Small intestine (tissue), 7 donors: ENCODE results near the gene NRXN3. TPM values are rescaled to one million over a fixed set of nuclear protein-coding genes. Genes with fewer than 3 reads are reported as not detected.

Experiments used
- DNase-seq, 2 donors: peaks; one replicate each; pipeline versions ENCODE4 v3.0.0 to v3.0.0-alpha.2; 2013
- FAIRE-seq: peaks from 2 replicates; lab custom pipeline; 2012; peaks lifted over from hg19 to GRCh38; lab: Jason Lieb, UNC
- H3K27ac ChIP-seq, 3 donors: one replicate each; pipeline ENCODE4 v1.5.1; 2013; ENCODE audit warnings: low read length in 2 of 3, mild to moderate bottlenecking in 2 of 3, control low read depth in 1 of 3, inconsistent platforms in 1 of 3, low read depth in 1 of 3, moderate library complexity in 1 of 3
- H3K27me3 ChIP-seq, 3 donors: one replicate each; pipeline ENCODE4 v1.6.1; 2013; ENCODE audit warnings: low read length in 3 of 3, inconsistent platforms in 1 of 3; ENCODE audit not compliant: control insufficient read depth in 3 of 3, insufficient read depth in 3 of 3
- H3K36me3 ChIP-seq, 3 donors: one replicate each; pipeline ENCODE4 v1.6.1; 2013; ENCODE audit warnings: low read length in 3 of 3, inconsistent platforms in 1 of 3, low read depth in 1 of 3, mild to moderate bottlenecking in 1 of 3, moderate library complexity in 1 of 3; ENCODE audit not compliant: control insufficient read depth in 3 of 3, insufficient read depth in 2 of 3
- H3K4me1 ChIP-seq, 3 donors: one replicate each; pipeline ENCODE4 v1.6.1; 2013; ENCODE audit warnings: low read length in 2 of 3, inconsistent platforms in 1 of 3, low read depth in 1 of 3, mild to moderate bottlenecking in 1 of 3, moderate library complexity in 1 of 3; ENCODE audit not compliant: control insufficient read depth in 3 of 3, insufficient read depth in 2 of 3
- H3K4me3 ChIP-seq, 3 donors: one replicate each; pipeline ENCODE4 v1.5.1; 2013; ENCODE audit warnings: low read length in 3 of 3, control low read depth in 1 of 3, inconsistent platforms in 1 of 3, low read depth in 1 of 3, mild to moderate bottlenecking in 1 of 3, moderate library complexity in 1 of 3
- H3K9me3 ChIP-seq, 2 donors: one replicate each; pipeline ENCODE4 v1.6.1; 2013; ENCODE audit warnings: low read depth in 1 of 2, low read length in 1 of 2; ENCODE audit not compliant: control insufficient read depth in 2 of 2, insufficient read depth in 1 of 2
- WGBS, 3 donors: extraction: QIAGEN DNeasy Blood & Tissue Kit; methylation state at CpG; one replicate each; pipeline ENCODE4 v1.1.7; 2013; 5-methylcytosine and 5-hydroxymethylcytosine counted together
- polyA plus RNA-seq, 4 donors: library from polyadenylated mRNA; stranded (reverse) in 3 of 4; unstranded in 1 of 4; fragments of 200-250 nt in 3 of 4; fragments of 120-200 nt in 1 of 4; gene quantifications; one replicate each; pipeline versions ENCODE4 v1.2.1 to v1.2.3, GENCODE V29; 2013
- donor health status: healthy with polysubstance abuse.
- donor health status: control.
- donor health status: control.
- donor health status: Bipolar disorder and iron deficiency.
- donor health status: healthy.

The NRXN3 gene
- polyA plus RNA-seq, 4 donors = 2.3 TPM; not detected in 2

DNA sequence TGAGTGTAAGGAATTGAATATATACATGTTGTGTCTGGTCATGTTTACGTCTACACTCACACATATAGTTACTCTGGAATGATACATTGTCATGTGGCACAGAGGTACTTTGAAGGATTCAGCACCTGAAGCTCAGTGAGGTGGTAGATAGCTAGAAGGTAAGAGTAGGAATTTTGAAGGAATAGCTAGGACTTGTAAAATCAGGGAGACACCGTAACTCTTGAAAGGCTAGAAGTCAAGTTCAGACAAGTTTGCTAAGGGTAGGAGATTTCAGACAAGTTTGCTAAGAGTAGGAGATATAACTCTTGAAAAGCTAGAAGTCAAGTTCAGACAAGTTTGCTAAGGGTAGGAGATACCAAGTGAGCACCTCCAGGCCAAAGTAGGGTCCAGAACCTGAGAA lies 14.0 kb upstream of the NRXN3 start:
- WGBS, 3 donors = 90 to 93% (median 91%) methylated on average over 2 of the region's 2 CpGs
- Histone ChIP-seq H3K27ac (no peak overlapping the region), H3K36me3 (no peaks in the 10 kb centered on the region), H3K4me1 (no peaks in the 10 kb centered on the region), H3K27me3 (no peaks in the 10 kb centered on the region), H3K9me3 (no peaks in the 10 kb centered on the region), H3K4me3 (no peak overlapping the region)
- FAIRE-seq (no peak), DNase-seq (no peak)

DNA sequence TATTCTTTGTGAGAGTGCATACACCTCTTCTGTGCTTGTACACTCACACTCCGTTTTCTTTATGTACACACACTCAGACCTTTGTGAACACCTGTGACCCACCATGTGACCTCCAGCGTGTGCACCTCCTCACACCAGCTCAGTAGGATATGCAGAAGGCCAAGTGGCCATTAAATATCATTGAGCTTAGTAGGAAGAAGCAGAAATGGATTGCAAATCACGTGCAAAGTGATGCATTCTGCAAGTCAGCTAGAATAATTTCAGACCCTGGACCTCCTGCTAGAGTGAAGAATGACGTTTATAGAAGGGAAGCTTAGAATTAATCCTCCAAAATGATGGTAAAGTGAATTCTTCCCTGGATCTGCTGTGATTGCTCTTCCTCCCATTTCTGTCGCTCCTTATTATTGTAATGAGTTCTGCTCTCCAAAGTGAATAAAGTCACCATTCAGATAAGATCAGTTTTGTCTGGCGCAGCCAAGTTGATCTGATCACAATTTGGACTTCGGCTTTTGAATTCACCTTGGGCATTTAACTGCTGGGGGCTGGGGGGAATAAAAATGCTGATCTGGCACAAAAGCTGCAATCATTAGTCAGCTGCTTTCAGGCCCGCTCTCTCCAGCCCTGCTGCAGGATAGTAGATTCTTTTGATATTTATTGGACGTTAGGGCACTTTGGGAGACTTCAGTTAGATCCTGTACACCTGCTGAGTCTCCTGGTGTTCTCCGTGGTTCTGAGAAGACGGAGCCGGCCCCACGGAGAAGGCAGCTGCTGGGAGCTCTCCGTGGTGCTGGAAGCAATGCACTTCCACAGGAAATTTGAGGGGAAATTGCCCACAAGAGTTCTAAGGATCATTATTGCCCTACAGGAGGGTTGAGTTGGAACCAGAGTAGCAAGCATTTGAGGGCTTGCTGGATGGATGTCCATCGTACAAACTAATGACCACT lies 12.4 kb upstream of the NRXN3 start:
- H3K4me1 ChIP-seq = no peaks in the 10 kb centered on the region
- no peak overlapping the region for H3K27ac ChIP-seq
- no peaks in the 10 kb centered on the region for H3K9me3 ChIP-seq
- H3K36me3 ChIP-seq = no peaks in the 10 kb centered on the region
- no peak for FAIRE-seq
- DNase-seq = peak in 1 of 2 donors; percentile 32
- no peak overlapping the region for H3K4me3 ChIP-seq
- WGBS, 3 donors = 36 to 41% (median 37%) methylated on average over 15 of the region's 15 CpGs
- H3K27me3 ChIP-seq = no peaks in the 10 kb centered on the region

DNA sequence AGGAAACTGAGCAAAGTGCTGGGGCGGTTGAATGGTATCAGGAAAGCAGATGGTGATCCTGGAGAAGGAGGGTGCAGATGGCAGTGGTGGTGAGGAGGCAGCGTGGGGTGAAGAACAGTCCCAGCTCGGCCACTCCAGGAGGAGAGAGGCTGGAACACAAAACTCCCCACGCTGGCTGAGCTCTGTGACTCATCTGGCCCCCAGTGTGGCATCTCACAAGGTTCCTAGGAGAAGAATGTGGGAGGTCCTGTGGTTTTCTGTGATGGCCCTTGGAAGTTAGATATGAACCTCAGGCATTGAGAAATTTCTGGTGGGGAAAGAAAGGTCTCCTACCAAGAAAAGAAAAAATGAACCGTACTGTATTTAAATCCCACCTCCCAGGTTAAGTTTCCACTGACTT lies 8.0 kb upstream of the NRXN3 start:
- DNase-seq = no peak
- FAIRE-seq = no peak
- WGBS, 3 donors = 70 to 73% (median 70%) methylated on average over 5 of the region's 5 CpGs

DNA sequence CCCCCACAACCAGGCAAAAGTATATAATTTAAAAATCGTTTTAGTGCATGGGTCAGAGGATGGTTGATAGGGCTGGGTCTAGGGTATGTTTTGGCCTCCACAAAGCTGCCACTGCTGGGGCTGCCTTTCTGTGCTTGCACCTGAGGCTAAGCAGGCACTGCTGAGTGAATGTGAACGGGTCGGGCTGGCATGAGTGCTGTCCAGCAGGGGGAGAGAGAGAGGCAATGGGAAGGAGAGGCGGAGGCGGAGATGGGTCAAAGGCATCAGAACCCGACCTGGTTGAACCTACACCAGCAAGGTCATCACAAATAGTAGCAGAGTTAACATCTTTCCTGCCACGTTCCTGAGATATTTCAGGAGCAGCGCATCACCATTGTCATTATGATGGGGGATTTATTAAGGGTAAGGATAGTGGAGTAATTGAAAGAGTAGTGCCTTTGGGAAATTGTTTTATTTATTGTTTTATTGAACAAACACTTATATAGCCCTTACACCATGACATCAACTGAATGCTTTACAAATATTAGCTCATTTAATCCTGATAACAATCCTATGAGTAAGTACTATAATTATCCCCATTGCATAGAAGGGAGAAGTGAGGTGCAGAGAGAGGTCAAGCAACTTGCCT lies 5.8 kb upstream of the NRXN3 start:
- H3K27ac ChIP-seq = no peak overlapping the region
- 7 to 12% (median 11%) methylated on average over 8 of the region's 8 CpGs for WGBS, 3 donors
- DNase-seq (peak; percentile 11 to 41), FAIRE-seq (no peak)
- H3K4me3 ChIP-seq = no peak overlapping the region
- H3K36me3 ChIP-seq = no peaks in the 10 kb centered on the region
- H3K9me3 ChIP-seq = no peaks in the 10 kb centered on the region
- H3K4me1 ChIP-seq = no peaks in the 10 kb centered on the region
- peaks cover 0 to 6% (median 1%) of the 10 kb centered on the region in 3 donors for H3K27me3 ChIP-seq

More for the DNA sequence above, 8.0 kb upstream of the NRXN3 start:
- peaks cover 0 to 6% (median 0%) of the 10 kb centered on the region in 3 donors for H3K27me3 ChIP-seq
- no peaks in the 10 kb centered on the region for H3K36me3 ChIP-seq
- H3K9me3 ChIP-seq = no peaks in the 10 kb centered on the region
- H3K4me1 ChIP-seq = no peaks in the 10 kb centered on the region
- H3K27ac ChIP-seq = no peak overlapping the region
- H3K4me3 ChIP-seq = no peak overlapping the region

DNA sequence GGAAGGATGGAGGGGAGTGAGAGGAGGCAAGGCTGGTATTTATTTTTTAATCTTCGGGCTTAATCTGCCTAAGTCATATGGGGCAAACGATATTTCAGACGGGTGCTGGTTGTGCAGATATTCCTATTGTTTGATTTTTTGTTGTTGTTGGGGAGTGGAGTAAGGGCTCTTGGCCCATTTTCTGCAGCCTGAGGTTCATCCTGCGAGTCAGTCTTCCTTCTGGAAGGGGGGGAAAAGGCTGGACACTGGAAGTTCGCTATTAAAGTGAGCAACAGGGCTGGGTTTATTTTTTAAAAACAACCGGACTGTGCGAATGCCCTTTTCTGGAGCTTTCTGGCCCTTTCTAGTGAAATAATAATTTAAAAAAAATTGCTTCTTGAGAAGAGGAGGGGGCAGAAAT lies 2.3 kb downstream of the NRXN3 start:
- H3K4me3 ChIP-seq = no peak overlapping the region
- H3K9me3 ChIP-seq = no peaks in the 10 kb centered on the region
- H3K27ac ChIP-seq = no peak overlapping the region
- 80 to 88% (median 87%) methylated on average over 7 of the region's 7 CpGs for WGBS, 3 donors
- H3K4me1 ChIP-seq = no peaks in the 10 kb centered on the region
- DNase-seq (no peak), FAIRE-seq (no peak)
- peaks cover 0 to 4% (median 0%) of the 10 kb centered on the region in 3 donors for H3K27me3 ChIP-seq
- no peaks in the 10 kb centered on the region for H3K36me3 ChIP-seq

DNA sequence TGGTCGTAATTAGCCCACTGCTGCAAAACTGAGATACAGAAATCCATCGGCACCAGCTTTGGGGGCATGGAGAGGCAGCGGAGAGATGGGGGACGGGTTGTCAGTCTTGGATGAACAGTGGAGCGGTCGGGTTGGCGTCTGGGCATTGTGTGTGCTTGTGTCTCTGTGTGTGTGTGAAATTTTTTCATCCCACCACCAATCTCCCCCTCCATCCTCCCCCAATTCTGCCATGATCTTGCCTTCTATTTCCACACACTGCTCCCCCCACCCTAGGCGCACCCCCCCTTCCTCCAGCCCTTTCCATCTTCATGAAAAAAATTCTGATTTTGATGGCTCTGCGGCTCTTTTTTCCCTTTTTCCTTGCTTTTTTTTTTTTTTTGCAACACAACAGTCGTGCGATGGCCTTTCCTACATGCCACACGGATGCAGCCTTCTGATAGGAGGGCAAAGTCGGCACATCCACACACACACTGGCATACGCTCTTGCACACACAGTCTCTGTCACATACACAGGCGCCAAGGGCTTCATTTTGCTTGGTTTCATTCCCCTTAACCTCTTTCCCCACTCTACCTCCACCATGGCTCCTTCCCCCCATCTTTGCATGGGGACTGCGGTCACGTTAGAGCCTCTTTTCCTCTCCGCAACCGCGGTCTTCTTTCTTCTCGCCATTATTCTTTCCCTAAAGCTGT lies 3.3 kb downstream of the NRXN3 start:
- WGBS, 3 donors = 87 to 90% (median 87%) methylated on average over 21 of the region's 21 CpGs
- no peak for DNase-seq
- no peak for FAIRE-seq
- Histone ChIP-seq H3K36me3 (no peaks in the 10 kb centered on the region), H3K4me1 (no peaks in the 10 kb centered on the region), H3K27me3 (peaks cover 0 to 4% (median 0%) of the 10 kb centered on the region in 3 donors), H3K4me3 (no peak overlapping the region), H3K27ac (no peak overlapping the region), H3K9me3 (no peaks in the 10 kb centered on the region)

DNA sequence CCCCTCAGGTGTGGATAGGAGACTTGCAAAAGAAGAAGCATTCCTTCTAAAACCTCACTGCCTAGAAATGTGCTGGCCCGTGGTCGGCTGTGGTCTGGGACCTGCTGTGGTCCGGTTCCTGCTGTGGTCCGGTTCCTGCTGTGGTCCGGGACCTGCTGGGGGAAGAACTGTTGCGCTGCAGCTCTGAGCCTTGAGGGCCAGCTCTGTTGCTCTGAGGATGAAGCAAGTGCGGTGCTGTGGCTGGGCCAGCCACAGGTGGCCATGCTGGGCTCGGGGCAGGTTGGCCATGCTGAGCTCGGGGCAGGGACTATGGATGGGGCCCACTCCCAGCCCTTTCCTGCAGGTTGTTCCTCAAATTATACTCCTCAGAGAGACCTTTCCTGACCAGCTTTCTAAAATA lies 5.2 kb downstream of the NRXN3 start:
- no peak for FAIRE-seq
- DNase-seq = no peak
- Histone ChIP-seq H3K9me3 (no peaks in the 10 kb centered on the region), H3K36me3 (no peaks in the 10 kb centered on the region), H3K27me3 (no peaks in the 10 kb centered on the region), H3K27ac (no peak overlapping the region), H3K4me1 (no peaks in the 10 kb centered on the region), H3K4me3 (no peak overlapping the region)
- WGBS, 3 donors = 92 to 95% (median 93%) methylated on average over 9 of the region's 9 CpGs

DNA sequence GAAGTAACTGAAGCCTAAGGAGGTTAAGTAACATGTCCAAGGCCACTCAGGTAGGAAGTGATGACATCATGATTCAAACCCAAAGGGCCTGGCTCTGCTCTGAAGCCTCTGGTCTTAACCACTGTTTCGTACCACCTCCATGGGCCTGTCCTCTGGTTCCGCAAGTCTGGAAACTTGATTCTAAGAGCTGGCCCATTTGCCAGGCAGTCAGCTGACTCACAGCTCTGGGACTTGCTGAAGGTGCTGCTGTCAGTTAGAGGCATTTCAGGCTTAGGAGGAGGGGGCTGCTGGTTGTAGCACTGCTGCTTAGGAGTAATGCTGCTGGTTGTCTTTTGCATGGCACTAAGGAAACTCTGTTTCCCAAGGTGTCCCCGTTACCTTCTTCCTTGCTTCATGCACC lies 7.9 kb downstream of the NRXN3 start:
- no peak overlapping the region for H3K4me3 ChIP-seq
- H3K36me3 ChIP-seq = no peaks in the 10 kb centered on the region
- DNase-seq = no peak
- no peak for FAIRE-seq
- H3K27me3 ChIP-seq = no peaks in the 10 kb centered on the region
- H3K9me3 ChIP-seq = no peaks in the 10 kb centered on the region
- no peak overlapping the region for H3K27ac ChIP-seq
- no peaks in the 10 kb centered on the region for H3K4me1 ChIP-seq
- 78 to 92% (median 82%) methylated on average over 3 of the region's 3 CpGs for WGBS, 3 donors
